NOMO-1 treated with dmso at 0.1 percent for 144 hours (cell line): ENCODE measurements around the gene THBD.

ENCODE experiments used
- DNase-seq: peaks from one replicate; lab custom pipeline; 2025; ENCODE audit not compliant: unreplicated experiment; lab: John Stamatoyannopoulos, UW

THBD gene

DNA sequence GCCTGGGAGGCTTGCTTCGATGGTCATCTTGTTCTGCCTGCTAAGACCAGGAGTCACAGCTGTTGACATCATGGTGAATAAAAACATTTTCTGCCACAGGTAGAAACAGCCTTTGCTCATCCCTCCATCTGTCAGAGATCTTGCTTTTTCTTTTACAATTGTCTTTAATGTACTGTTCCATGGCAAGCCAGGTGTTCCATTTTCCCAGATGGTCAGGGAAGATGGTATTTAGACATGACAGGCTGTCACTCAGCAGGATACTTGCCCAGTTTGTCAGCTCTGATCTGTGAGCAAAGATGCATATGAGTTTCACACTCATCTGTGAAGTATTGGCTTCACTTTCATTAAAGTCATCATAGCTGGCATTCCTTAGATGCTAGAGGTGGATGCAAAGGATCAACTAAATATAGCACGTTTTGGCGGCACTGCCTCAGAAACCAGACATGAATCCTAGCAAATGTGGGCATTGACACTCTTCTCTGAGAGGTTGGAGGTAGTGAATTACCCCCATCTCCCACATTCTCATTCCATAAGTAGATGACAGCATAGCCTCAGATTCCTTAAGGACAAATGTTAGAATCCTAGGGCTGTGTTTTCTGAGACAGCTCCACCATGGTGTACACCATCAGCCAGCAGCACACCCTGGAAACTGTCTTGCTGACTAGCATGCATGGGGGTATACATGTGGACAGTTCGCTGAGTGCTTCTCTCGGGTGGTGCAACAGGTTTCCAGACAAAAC is 10.2 kb downstream of the THBD start:
- no peak for DNase-seq

DNA sequence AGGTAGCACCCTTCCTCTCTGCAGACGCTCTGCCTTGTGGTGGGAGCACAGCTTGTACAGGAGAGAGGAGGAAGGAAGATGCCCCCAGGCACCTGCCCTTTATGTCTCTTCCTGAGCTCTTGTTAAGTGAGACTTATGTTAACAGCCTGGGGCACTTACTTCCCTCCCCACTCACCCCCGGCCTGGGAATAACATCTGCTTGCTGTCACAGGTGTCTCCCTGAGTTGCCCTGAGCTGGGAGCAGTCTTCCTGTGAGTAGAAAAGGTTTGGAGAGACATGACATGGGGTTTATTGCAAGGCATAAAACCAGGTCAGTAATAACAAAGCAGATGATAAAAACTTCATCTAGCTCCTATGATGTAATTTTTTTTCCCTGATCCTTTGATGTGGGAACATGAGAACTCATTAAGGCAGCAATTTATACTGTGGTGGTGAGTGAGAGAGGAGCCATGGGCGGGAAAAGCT is 12.4 kb downstream of the THBD start:
- no peak for DNase-seq

DNA sequence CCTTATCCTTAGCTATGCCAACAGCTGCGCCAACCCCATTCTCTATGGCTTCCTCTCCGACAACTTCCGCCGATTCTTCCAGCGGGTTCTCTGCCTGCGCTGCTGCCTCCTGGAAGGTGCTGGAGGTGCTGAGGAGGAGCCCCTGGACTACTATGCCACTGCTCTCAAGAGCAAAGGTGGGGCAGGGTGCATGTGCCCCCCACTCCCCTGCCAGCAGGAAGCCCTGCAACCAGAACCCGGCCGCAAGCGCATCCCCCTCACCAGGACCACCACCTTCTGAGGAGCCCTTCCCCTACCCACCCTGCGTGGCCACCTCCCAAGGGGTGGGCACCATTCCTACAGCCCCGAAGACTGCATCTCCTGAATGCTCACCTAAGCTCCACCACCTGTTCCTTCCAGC is 13.1 kb downstream of the THBD start:
- no peak for DNase-seq

DNA sequence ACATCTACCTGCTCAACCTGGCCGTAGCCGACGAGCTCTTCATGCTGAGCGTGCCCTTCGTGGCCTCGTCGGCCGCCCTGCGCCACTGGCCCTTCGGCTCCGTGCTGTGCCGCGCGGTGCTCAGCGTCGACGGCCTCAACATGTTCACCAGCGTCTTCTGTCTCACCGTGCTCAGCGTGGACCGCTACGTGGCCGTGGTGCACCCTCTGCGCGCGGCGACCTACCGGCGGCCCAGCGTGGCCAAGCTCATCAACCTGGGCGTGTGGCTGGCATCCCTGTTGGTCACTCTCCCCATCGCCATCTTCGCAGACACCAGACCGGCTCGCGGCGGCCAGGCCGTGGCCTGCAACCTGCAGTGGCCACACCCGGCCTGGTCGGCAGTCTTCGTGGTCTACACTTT is 13.7 kb downstream of the THBD start:
- no peak for DNase-seq

DNA sequence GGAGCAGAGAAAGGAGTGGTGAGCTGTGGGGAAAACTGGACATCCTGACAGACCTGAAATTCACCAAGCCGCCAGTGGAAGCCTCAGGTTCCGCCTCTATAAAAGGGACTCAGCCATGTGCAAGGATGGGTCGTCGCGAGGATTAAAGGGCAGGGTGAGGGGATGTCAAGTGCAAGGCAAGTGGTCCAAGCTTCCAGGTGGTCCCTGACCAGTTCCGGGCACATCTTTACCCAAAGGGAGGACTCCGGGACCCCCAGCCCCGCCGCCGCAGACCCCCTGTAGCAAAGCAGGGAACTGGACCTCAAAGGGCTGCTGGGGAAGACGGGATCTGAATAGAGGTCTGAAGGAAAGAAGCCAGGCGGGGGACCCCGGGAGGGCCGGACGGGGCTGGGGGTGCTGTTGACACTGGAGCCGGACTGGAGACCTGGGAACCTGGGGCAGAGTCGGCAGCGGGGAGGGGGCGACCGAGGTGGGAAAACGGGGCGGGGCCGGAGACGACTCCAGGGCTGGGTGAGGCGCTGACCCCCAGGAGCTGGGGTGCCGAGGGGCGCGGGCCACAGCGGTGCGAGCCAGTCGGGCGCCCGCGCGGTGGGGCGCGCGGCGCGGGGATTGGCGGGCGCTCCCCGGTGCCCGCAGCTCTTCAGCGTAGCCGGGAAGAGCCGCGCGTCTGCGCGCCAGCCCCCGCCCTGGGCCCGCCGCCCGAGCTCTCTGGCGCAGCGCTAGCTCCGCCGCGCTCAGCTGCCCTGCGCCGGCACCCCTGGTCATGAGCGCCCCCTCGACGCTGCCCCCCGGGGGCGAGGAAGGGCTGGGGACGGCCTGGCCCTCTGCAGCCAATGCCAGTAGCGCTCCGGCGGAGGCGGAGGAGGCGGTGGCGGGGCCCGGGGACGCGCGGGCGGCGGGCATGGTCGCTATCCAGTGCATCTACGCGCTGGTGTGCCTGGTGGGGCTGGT is 14.5 kb downstream of the THBD start, which contains the start of gene SSTR4:
Gene SSTR4, plus strand, starts transcription at position 592 of the 951 bp plus-strand sequence. Its CDS starts 172 bp downstream, at position 764.
- DNase-seq = no peak

DNA sequence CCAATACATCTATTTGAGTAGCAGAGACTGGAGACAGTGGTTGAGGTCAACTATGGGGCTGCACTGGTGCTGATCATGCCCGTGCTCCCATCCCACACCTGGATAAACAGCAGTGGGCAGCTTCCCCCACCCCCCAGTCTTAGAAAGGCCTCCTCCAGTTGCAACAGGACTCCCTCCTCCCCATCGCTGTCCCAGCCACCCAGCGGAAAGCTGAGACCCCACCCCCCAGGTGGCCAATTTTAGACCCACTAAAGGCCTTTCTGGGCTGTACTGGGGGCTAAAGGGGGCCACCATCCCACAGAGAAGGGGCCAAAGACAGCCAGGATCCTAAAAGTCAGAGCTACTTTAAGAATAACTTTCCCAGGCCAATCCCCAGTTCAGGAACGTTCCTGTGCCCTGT is 15.6 kb downstream of the THBD start:
- DNase-seq = no peak

DNA sequence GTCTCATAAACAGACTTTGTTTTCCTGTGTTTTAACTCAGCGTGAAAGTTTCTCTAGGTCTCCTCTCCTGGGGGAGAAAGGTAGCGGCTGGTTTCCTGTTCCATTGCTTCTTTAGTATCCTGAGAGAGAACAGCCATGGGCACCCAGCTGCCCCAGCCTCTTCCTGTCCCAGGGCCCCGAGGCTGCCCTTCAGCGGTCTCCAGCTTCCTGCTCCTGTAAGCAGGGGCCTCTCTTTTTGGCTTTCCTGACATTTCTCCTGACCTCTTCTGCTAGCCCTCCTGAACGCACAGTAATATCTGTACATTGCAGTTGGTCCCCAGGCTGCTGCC is 16.8 kb downstream of the THBD start:
- DNase-seq = no peak

DNA sequence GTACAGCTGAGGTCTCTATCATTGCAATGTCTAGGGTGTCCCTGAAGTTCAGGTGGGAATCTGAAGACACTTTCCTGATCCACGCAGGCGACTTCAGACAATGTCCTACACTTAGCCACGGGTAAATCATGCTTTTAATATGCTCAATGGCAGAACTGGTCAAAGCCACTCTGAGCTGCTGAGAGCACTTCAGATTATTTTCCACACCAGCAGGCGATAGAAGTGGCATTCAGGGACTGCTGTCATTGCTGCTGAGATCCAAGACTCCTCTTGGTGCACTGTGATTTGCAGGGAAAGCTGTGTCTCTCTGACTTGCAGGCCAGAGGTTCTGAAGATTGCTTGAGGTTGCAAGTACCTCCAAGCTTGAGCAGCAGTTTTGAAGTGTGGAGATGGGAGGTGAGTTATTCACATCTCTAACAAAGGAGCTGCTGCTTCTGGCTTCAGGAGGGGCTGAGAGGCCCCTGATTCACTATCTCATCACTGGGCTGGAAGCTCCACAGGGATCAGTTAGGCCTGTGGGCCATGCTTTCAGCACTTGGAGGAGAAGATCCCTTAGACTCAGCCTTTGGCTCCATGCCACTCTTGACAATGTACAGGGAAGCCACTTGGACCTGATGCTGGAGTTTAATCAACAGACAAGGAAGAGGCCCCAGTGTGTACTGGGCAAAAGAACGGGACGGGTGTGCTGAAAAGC is 17.3 kb downstream of the THBD start:
- no peak for DNase-seq

DNA sequence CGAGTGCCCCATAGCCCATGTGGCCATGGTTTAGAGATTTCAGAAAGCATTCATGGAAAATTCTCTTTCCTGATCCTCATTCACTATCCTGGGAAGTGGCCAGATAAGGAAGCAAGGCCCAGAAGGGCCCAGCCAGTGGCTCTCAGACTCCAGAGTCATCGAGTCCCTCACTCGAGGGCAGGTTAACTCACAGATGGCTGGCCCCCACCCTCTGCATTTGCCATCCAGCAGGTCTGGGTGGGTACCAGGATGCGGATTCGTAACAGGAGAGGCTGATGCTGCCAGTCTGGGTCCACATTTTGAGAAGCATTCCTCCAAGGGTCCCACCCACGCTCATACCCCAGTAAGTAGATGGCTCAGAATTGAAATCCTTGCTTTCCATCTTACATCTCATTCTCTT is 18.1 kb downstream of the THBD start:
- no peak for DNase-seq

DNA sequence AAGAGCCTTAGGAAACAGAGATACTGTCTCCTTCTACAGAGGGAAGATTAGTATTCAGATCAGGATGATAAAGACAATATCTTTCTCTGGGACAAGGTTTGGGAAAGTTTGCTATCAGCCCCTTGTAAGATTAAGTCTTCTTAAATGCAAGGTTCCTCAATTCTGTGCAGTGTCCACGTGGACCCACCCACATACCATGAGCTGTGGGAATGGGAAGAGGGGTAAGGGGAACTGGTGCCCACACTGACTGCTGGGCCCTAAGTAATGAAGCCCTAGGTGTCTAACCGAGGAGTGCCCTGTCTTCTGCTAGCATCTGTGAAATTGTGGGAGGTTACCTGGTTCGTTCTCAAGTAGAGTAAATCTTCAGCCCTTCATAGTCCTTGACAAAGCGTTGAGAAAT is 20.1 kb downstream of the THBD start:
- no peak for DNase-seq

DNA sequence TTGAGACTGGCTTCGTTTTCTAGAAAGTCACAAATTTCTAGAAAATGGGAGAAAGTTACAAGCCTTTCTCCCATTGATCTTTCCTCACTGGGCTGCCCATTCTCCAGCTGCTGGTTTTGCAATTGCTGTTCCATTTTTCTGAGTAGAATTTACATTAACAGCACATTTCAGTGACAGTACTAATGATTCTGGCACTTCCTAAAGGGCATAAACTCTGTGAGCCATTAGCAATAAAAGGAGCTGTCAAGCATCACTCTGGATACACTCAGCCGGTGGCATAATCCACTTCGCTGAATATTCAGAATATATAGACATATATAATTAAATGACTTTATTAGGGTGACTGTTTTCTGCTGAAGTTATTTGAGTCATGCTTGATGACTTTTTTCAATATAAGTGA is 21.1 kb downstream of the THBD start:
- no peak for DNase-seq

DNA sequence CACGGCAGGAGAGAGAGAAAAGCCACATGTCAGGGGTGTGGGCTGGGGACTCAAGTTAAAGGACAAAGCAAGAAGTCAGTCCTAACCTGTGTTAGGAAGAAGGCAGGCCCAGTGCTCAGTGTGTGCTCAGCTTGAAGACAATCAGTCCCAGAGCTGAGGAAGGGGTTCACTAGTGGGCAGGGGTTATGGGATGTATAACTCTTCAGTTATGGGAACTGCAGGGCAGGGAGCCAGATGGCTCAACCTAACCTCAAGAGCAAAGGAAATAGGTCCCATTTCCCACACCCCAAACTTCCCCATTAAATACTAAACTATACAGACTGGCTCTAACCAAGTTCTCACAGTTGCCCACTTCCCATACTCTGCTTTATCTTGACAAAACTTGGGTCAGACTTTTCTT is 21.8 kb downstream of the THBD start:
- DNase-seq = no peak

DNA sequence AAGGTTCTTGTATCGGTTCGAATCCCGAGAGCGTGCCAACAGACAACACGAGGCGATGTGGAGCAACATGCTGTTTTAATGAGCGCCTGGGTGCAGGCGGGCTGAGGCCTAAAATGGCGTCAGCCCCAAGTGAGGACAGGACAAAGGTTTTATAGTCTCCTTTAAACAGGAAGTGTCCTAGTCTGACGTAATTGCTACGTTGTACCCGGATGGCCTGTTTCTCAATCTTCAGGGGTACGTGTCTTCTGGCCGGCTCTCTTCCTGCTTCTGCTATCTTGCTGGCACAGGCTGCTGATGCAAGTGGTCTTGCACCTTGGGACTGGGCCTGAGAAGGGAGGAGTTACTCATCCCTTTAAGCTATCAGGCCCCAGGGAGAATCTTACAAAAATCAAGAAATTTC is 24.0 kb downstream of the THBD start:
- DNase-seq = peak; percentile 28

DNA sequence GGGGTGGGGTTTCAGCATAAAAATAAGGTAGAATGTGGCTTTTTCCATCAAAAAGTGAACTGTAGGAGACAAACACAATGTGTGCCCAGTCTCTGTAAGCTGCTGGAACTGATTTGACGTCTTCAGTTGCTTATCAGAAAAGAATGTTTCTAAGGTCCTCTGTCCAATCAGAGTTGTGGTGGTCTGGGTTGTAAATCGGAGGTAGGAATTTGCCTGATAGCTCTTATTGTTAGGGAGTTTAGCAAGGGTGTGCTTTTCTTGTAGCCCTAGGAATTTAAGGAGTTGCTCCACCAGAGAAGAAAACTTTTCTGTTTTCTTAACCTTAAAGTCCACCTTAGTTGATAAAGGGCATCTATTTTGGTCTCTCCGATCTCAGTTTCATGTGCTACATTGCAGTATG is 24.8 kb downstream of the THBD start:
- no peak for DNase-seq

DNA sequence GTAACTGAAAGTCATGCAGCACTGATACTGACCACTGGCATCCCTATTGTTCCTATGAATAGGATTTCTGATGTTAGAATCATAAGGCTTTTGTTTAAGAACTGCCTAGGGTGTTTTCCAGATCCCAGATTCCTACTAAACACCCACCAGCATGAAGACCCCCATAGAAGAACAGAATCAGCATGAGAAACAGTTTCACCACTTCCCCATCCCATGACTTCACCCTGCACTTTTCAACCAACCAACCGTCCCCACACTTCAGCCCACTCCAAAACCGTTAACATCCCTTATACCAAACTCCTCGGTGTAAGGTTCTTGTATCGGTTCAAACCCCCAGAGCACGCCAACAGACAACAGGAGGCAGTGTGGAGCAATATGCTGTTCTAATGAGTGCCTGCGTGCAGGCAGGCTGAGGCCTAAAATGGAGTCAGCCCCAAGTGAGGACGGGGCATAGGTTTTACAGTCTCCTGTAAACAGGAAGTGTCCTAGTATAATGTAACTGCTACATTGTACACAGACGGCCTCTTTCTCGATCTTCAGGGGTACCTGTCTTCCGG is 25.8 kb downstream of the THBD start:
- no peak for DNase-seq

DNA sequence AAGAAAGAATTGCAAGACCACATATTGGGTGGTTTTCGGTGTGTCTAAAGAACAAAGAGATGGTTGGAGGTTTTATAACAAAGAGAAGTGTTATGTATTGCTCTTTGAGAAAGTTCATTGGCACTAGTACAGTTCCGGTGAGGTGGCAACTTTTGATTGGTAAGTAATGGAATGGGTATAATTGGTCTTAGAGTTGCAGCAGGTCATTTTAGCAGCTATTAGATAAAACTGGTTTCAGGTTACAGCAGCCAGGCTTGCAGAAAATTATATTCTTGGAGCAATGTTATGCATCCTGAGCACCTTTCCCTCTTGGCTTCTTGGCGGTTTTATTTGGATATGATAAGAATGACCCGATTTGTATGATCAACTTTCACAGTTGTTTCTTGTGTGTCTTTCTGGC is 26.6 kb downstream of the THBD start:
- no peak for DNase-seq

DNA sequence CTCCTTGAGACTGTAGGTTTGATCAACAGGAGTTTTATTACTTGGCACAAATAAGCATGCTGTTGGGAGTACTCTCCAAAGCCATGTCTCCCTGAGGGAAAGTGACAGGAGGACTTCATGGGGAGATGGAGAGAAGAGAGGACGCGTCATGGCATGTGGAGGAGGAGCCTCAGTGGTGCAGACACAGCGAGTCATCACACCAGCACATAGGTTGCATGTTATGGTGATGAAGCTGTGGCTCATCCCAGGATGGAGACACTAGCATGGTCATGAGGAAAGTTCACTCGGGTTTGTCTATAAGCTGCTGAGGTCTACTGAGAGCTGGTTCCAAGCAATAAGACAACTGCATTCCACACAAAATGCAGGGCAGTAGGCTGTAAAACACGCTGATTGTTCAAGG is 27.5 kb downstream of the THBD start:
- DNase-seq = no peak

DNA sequence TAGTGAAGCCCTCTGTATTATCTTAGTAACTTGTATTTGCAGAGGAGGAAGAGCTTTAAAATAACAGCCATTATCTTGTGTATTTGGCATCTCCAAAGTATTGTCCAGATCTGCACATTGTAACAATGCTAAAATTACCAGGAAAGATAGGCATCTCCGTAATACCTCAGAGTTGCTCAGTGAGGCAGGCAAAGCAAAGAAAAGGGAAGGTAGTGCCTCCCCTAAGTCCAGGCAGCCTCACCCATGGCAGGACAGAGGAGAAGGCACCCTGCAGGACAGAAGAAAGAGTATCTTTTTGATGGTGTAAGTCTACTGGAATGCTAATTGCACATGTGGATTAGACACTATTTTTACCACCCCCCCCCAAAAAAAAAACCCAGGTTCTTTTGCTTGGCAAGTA is 27.9 kb downstream of the THBD start:
- DNase-seq = no peak

DNA sequence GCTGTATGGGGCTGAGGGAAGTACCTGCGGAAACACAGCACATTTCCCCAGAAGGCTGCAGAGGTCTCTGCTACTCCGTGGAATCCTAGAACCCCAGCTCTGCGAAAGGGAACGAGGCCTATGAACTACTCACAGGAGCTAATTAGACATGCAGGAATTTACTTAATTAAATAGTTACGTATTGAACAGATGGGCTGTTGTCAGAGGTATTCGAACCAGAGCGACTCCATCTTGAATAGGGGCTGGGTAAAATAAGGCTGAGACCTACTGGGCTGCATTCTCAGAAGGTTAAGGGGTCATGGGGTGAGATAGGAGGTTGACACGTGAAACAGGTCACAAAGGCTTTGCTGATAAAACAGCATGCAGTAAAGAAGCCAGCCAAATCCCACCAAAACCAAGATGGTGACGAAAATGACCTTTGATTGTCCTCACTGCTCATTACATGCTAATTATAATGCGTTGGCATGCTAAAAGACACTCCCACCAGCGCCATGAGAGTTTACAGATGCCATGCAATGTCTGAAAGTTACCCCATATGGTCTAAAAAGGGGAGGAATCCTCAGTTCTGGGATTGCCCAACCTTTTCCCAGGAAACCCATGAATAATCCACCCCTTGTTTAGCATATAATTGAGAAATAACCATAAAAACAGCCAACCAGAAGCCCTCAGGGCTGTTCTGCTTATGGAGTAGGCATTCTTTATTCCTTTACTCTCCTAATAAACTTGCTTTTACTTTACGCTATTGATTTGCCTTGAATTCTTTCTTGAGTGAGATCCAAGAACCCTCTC is 29.0 kb downstream of the THBD start:
- no peak for DNase-seq

DNA sequence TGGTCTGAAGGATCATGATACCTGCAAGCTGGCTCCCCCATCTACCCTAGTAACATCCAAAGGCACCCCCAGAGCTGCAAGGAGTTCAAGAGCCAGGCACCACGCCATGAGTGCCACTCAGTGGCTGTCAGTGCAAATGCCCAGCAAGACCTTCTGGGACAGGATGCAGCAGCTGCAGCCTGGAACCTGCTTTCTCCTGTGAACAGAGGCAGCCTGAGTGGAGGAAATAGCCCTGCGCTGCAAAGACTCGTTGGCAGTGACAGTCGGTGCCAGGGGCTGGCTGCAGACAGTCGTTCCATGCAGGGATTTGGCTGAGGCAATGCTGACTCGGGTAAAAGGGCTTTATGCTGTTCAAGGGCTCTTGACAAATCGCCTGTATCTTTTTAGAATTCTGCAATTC is 30.1 kb downstream of the THBD start:
- DNase-seq = no peak

DNA sequence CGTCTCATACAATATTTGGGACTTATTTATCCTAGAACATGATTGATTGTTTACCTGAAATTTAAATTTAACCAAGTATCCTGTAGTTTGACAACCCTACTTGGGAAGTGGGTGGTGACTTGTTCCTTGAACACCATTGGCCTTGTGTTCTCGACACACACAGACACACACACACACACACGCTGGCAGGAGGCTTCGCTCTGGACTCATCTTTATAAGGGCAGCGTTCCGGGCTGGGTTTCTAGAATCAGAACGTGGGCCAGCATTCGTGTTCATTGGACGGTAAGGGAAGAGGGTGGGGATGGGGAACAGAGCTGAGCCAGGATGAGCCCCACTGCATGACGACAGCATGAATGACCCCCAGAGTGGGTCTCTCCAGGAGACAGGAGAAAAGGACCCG is 30.5 kb downstream of the THBD start:
- no peak for DNase-seq
